ENCODE data around the gene TOMT. TPM values are rescaled to one million over a fixed set of nuclear protein-coding genes. Genes with fewer than 3 reads are reported as not detected.

The TOMT gene, protein sequence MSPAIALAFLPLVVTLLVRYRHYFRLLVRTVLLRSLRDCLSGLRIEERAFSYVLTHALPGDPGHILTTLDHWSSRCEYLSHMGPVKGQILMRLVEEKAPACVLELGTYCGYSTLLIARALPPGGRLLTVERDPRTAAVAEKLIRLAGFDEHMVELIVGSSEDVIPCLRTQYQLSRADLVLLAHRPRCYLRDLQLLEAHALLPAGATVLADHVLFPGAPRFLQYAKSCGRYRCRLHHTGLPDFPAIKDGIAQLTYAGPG
- total RNA-seq (2022; extraction: Qiagen RNA extraction; ENCODE audit: low read depth), result not detected in 5 replicates

GRCh38 chr11:72105888-72106287 lies at the start of gene TOMT:
TSS of gene TOMT (plus strand) at chr11:72105924. CDS start at chr11:72105952, 28 bp downstream.

DNA sequence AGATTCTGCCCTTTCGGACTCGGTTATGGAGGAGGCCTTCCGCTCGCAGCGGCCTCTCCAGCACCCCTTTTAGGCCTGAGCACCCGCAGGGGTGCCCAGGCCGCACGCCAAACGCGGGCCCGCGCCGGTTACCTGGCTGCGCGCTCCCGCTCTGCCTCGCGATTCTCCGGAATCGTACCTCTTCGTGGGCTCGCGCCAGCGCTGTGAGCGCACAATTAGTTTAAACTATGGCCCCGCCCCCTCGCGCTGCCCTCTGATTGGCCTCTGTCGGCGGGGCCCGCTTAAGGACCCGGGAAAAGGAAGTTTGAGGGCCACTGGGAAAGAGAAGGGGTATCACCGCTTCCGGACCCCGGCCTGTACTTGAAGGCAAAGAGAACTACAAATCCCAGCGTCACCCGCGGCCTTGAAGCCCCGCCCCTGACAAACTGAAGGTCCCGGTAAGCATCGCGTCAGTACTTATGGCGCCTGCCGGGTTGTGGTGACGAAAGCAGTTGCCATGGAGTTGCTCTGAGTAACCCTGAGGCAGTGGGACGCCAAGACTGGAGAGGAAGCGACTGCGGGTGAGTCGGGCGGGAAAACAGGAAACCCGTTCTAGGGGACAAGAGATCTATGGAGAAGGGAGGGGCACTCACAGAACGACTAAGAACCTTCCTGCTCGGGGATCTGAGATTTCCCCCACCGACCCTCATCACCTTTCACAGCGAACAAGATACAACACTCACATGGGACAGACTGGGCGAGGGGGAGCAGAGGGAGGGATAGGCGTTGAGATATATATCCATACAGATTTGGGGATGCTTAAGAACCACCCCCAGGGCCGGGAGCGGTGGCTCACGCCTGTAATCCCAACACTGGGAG lies 25.2 kb upstream of the TOMT start, which contains the start of the genes LRRC51 and NUMA1:
Gene LRRC51 (plus strand): TSS at position 525 of the 858 bp plus-strand sequence. CDS start 8,234 bp downstream, outside the sequence.
Gene NUMA1 (minus strand): TSS at position 217 of the 858 bp plus-strand sequence. CDS start 44,599 bp downstream, outside the sequence.

GRCh38 chr11:72102946-72103753 lies 2.6 kb upstream of the TOMT start, which contains the start of gene LAMTOR1:
TSS of gene LAMTOR1 (minus strand) at chr11:72103297. CDS start at chr11:72103224, 73 bp downstream.

GRCh38 chr11:72112143-72112977 lies 6.6 kb downstream of the TOMT start, which contains the start of gene ANAPC15:
TSS of gene ANAPC15 (minus strand) at chr11:72112695. CDS start at chr11:72111276, 1,419 bp downstream.

DNA sequence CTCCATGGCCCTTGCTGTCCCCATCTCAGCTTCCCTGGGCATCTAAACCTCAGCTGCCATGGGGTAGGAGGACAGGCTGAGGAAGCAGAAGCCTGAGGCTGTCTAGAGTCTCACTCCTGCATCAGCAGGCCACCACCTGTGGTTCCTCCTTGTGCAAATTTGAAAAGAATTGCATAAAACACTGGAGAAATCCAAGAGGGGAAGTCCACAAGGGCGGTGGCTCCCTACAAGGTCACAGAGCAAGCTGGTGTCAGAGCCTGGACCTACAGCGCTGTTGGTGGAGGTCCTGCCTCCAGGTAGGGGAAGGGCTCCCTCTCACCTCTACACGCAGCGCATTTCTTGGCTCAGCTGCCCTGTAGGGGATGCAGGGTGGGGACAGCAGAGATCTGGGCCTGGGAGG lies 29.7 kb downstream of the TOMT start, which contains the start of gene FOLR3:
Gene FOLR3 (plus strand): TSS at position 253 of the 400 bp plus-strand sequence. CDS start 228 bp downstream, outside the sequence.

Other genes starting within 250 kb of the TOMT start
- not detected in 5 replicates for gene DEFB131B, start 227.5 kb upstream of the TOMT start, total RNA-seq (2022; extraction: Qiagen RNA extraction; ENCODE audit: low read depth)
- gene XNDC1N, start 177.3 kb upstream of the TOMT start, total RNA-seq (2022; extraction: Qiagen RNA extraction; ENCODE audit: low read depth), result 2.8 to 5.9 TPM (median 3.9 TPM) in 5 replicates
- gene RNF121, start 176.9 kb upstream of the TOMT start, total RNA-seq (2022; extraction: Qiagen RNA extraction; ENCODE audit: low read depth), result 52.4 to 62.7 TPM (median 56.8 TPM) in 5 replicates
- 3.6 to 6.0 TPM (median 3.8 TPM) in 5 replicates for gene IL18BP, start 107.0 kb upstream of the TOMT start, total RNA-seq (2022; extraction: Qiagen RNA extraction; ENCODE audit: low read depth)
- gene NUMA1, start 25.4 kb upstream of the TOMT start, total RNA-seq (2022; extraction: Qiagen RNA extraction; ENCODE audit: low read depth), result 61.5 to 76.5 TPM (median 69.5 TPM) in 5 replicates
- 5.5 to 10.2 TPM (median 8.7 TPM) in 5 replicates for gene LRRC51, start 25.1 kb upstream of the TOMT start, total RNA-seq (2022; extraction: Qiagen RNA extraction; ENCODE audit: low read depth)
- 121 to 157 TPM (median 145 TPM) in 5 replicates for gene LAMTOR1, start 2.6 kb upstream of the TOMT start, total RNA-seq (2022; extraction: Qiagen RNA extraction; ENCODE audit: low read depth)
- gene ANAPC15, start 6.8 kb downstream of the TOMT start, total RNA-seq (2022; extraction: Qiagen RNA extraction; ENCODE audit: low read depth), result 73.6 to 91.1 TPM (median 82.7 TPM) in 5 replicates
- 0.18 to 0.42 TPM in 2 of 5 replicates, not detected in the others for gene FOLR3, start 29.8 kb downstream of the TOMT start, total RNA-seq (2022; extraction: Qiagen RNA extraction; ENCODE audit: low read depth)
- gene FOLR1, start 86.2 kb downstream of the TOMT start, total RNA-seq (2022; extraction: Qiagen RNA extraction; ENCODE audit: low read depth), result not detected in 5 replicates
- not detected in 5 replicates for gene FOLR2, start 110.9 kb downstream of the TOMT start, total RNA-seq (2022; extraction: Qiagen RNA extraction; ENCODE audit: low read depth)
- 66.4 to 89.8 TPM (median 68.4 TPM) in 5 replicates for gene INPPL1, start 118.8 kb downstream of the TOMT start, total RNA-seq (2022; extraction: Qiagen RNA extraction; ENCODE audit: low read depth)
- gene PHOX2A, start 138.3 kb downstream of the TOMT start, total RNA-seq (2022; extraction: Qiagen RNA extraction; ENCODE audit: low read depth), result not detected in 5 replicates